ENCODE data around the gene DNAH10.

DNA sequence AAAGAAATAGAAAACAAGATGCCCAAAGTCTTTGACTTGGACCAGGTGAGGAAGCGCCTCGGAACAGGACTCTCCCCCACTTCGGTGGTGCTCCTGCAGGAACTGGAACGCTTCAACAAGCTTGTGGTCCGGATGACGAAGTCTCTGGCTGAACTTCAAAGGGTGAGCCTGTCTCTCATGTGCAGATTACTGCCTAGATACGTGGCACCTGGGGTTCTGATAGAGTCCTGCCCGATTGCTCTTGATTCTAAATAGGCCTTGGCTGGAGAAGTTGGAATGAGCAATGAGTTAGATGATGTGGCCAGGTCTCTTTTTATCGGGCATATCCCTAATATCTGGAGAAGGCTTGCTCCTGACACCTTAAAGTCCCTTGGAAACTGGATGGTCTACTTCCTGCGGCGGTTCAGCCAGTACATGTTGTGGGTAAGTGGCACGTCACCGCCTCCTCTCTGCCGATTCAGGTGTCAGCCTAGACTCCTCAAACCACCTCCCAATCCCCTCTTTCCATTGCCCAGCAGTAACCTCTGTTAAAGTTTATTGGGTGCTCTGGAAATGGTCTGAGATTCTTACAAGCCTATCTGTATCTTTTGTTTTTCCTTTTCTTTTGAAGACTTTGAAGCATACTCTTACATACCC lies 169.7 kb downstream of the DNAH10 start:
- TF ChIP-seq CTCF (IDR thresholded peaks at IDR 0.05), result no peak
- TF ChIP-seq EP300 (IDR thresholded peaks at IDR 0.05; ENCODE audit: low read depth), result no peak
- no peak for TF ChIP-seq POLR2AphosphoS5 (IDR thresholded peaks at IDR 0.05)
